H1 (cell line): Measurements from ENCODE around the gene ZNF488. TPM values are rescaled to one million over a fixed set of nuclear protein-coding genes. Genes with fewer than 3 reads are reported as not detected.

ENCODE experiments used
- EZH2 ChIP-seq: fragments of 200-600 bp; sonication (generic); IDR thresholded peaks from 2 replicates; pipeline ENCODE4 v1.7.1; 2012; ENCODE audit warnings: low read depth, mild to moderate bottlenecking, moderate library complexity, low read length, inconsistent platforms; ENCODE audit not compliant: severe bottlenecking
- JUND ChIP-seq: IDR thresholded peaks from 2 replicates; pipeline ENCODE4 v1.6.1; 2011; ENCODE audit warnings: mild to moderate bottlenecking, improper control_type of control experiment, low read length
- MAX ChIP-seq: IDR thresholded peaks from 2 replicates; pipeline ENCODE4 v1.6.1; 2012; ENCODE audit warnings: inconsistent platforms
- SAP30 ChIP-seq: fragments of 300-600 bp; sonication (generic); IDR thresholded peaks from 2 replicates; pipeline ENCODE4 v1.7.1; 2012; ENCODE audit warnings: low read length, moderate library complexity, mild to moderate bottlenecking, inconsistent platforms; ENCODE audit not compliant: insufficient read depth, insufficient replicate concordance
- SIN3A ChIP-seq, 2 experiments: IDR thresholded peaks in 1 of 2; conservative IDR thresholded peaks in 1 of 2; 2 replicates each; pipeline ENCODE4 v1.6.1; 2011 to 2012; ENCODE audit warnings: low read length in 2 of 2, improper control_type of control experiment in 1 of 2, low read depth in 1 of 2, mild to moderate bottlenecking in 1 of 2
- TAF1 ChIP-seq: IDR thresholded peaks from 2 replicates; pipeline ENCODE4 v1.6.1; 2011; ENCODE audit warnings: mild to moderate bottlenecking, low read depth, low read length
- TAF7 ChIP-seq: optimal IDR thresholded peaks from 2 replicates; pipeline ENCODE3; 2011; ENCODE audit warnings: low read depth, mild to moderate bottlenecking, inconsistent platforms, low read length, moderate library complexity, borderline replicate concordance
- polyA plus RNA-seq, 7 experiments: library from polyadenylated mRNA; depleted of rRNA in 3 of 7; stranded (reverse) in 5 of 7; unstranded in 2 of 7; fragments of >200 nt in 5 of 7; fragments of 200-250 nt in 2 of 7; gene quantifications; 1 replicate in 5 of 7; 2 replicates in 1 of 7; 4 replicates in 1 of 7; pipeline versions ENCODE4 v1.2.1 to v1.2.3, GENCODE V29; 2011 to 2013; ENCODE audit warnings: missing spikeins in 2 of 7, mixed read lengths in 2 of 7
- total RNA-seq: library from RNA; stranded (reverse); fragmentation: NEBNext Ultra II Directional; extraction: Animal tissue kit (Norgen Biotek cat#: 25700); gene quantifications from 2 replicates; pipeline ENCODE4 v1.2.1, GENCODE V29; 2021

Gene ZNF488
- total and polyA plus RNA-seq, 2 of the 8 experiments (the other 6 are each of a cell fraction or from before 2014, with no cell fraction given), result 7.9 to 11.4 TPM

- TF ChIP-seq SAP30, result no peak
- TF ChIP-seq TAF1, result no peak
- TF ChIP-seq EZH2, result no peak
- no peak for TF ChIP-seq TAF7
- TF ChIP-seq MAX, result no peak
- no peak for TF ChIP-seq JUND
- no peak for TF ChIP-seq SIN3A (conservative IDR thresholded peaks at IDR 0.05 in 1 of 2, IDR thresholded peaks at IDR 0.05 in 1 of 2; ENCODE audit: low read depth in 1 of 2, low read length in 2 of 2)
Measured at GRCh38 chr10:47348138-47348651, 35.9 kb downstream of the ZNF488 start, which contains the start of gene RBP3 (continued).
